ENCODE measurements around the gene BRCA2.

DNA sequence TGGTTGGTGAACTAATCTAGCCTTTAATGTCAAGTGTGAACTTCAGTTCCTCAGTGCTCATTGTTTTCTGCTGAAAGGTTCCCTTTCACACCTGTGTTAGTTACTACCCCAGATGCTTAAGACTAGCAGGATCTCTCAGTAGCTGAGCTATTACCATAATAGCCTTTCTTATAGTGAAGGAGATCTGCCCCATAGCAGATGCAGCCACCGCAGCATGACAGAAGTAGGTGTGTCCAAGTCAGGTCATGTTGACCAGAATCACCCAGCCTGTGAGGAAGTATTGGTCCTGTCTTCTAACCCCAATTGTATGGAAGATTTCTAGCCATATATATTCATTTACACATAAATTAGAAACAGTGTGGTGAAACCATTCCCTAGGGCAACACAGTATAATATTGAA, 37.5 kb upstream of the BRCA2 start:
- TF ChIP-seq, protein P1, sequence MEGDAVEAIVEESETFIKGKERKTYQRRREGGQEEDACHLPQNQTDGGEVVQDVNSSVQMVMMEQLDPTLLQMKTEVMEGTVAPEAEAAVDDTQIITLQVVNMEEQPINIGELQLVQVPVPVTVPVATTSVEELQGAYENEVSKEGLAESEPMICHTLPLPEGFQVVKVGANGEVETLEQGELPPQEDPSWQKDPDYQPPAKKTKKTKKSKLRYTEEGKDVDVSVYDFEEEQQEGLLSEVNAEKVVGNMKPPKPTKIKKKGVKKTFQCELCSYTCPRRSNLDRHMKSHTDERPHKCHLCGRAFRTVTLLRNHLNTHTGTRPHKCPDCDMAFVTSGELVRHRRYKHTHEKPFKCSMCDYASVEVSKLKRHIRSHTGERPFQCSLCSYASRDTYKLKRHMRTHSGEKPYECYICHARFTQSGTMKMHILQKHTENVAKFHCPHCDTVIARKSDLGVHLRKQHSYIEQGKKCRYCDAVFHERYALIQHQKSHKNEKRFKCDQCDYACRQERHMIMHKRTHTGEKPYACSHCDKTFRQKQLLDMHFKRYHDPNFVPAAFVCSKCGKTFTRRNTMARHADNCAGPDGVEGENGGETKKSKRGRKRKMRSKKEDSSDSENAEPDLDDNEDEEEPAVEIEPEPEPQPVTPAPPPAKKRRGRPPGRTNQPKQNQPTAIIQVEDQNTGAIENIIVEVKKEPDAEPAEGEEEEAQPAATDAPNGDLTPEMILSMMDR (IDR thresholded peaks at IDR 0.05; ENCODE audit: insufficient read depth, low read length, poor library complexity, severe bottlenecking): no peak
- TF ChIP-seq EZH2phosphoT487 (conservative IDR thresholded peaks at IDR 0.05; ENCODE audit: low read length): no peak

Data from SU-DHL-6 (cell line).